ENCODE data around the gene STARD13. TPM values are rescaled to one million over a fixed set of nuclear protein-coding genes. Genes with fewer than 3 reads are reported as not detected.

Gene STARD13
- total and polyA plus RNA-seq, 8 donors: 7.8 to 29.4 (median 16.2) TPM

DNA sequence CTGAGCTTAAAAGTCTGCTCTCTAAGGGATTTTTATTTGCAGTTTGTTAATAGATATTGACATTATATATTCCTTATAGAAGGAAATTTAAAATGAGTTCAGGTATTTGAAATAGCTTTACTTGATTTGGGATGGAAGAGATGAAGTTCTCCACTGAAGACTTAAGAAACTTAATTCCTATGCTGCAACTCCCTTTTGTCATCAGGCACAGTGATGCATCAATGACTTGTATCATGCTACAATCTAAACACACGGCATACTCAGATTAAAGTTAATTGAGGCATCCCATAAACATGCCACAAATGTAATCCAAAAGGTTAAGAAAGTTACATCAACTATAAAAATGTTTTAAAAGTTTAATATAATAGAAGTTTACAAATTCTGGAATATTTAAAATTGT is 109.0 kb downstream of the STARD13 start:
- 38 to 52% methylated on average over 1 of the region's 1 CpG for WGBS, 2 donors
- FAIRE-seq (no peak), DNase-seq (no peak), ATAC-seq (no peak)
- intact Hi-C loops (cut with DNase I): no loop called here
- Histone ChIP-seq H3K27me3 (no peaks in the 10 kb centered on the region), H3K36me3 (no peaks in the 10 kb centered on the region), H3K4me1 (peaks cover 29 to 48% (median 44%) of the 10 kb centered on the region in 3 donors), H3K27ac (peak overlapping the region in 1 of 4 donors; percentile 29), H3K4me3 (no peak overlapping the region), H3K9me3 (no peaks in the 10 kb centered on the region)
- TF ChIP-seq CTCF (IDR thresholded peaks at IDR 0.05): no peak

- Histone ChIP-seq H3K27ac (peak overlapping the region in 2 of 4 donors; percentile 6 to 29), H3K27me3 (no peaks in the 10 kb centered on the region), H3K4me1 (peaks cover 27 to 42% (median 41%) of the 10 kb centered on the region in 3 donors), H3K36me3 (no peaks in the 10 kb centered on the region), H3K4me3 (no peak overlapping the region), H3K9me3 (no peaks in the 10 kb centered on the region)
- DNase-seq (no peak), ATAC-seq (no peak), FAIRE-seq (no peak)
- 13 to 20% methylated on average over 2 of the region's 2 CpGs for WGBS, 2 donors
- no peak for TF ChIP-seq CTCF (IDR thresholded peaks at IDR 0.05)
- intact Hi-C loops (cut with DNase I): no loop called here
Measured at GRCh38 chr13:33175991-33176390, 109.6 kb downstream of the STARD13 start.

- 86 to 89% methylated on average over 2 of the region's 2 CpGs for WGBS, 2 donors
- no peak overlapping the region for H3K4me3 ChIP-seq
- no peaks in the 10 kb centered on the region for H3K9me3 ChIP-seq
- peaks cover 27 to 34% (median 32%) of the 10 kb centered on the region in 3 donors for H3K4me1 ChIP-seq
- H3K27me3 ChIP-seq: no peaks in the 10 kb centered on the region
- TF ChIP-seq CTCF (IDR thresholded peaks at IDR 0.05): no peak
- no peak for FAIRE-seq
- intact Hi-C loops (cut with DNase I): no loop called here
- no peaks in the 10 kb centered on the region for H3K36me3 ChIP-seq
- H3K27ac ChIP-seq: no peak overlapping the region
- DNase-seq: no peak
- ATAC-seq: peak in 1 of 4 donors; percentile 9
Measured at GRCh38 chr13:33174931-33175330, 110.6 kb downstream of the STARD13 start.

- no peak for TF ChIP-seq CTCF (IDR thresholded peaks at IDR 0.05)
- ATAC-seq (no peak), DNase-seq (no peak), FAIRE-seq (no peak)
- Histone ChIP-seq H3K4me1 (peaks cover 25 to 29% (median 28%) of the 10 kb centered on the region in 3 donors), H3K9me3 (no peaks in the 10 kb centered on the region), H3K4me3 (no peak overlapping the region), H3K36me3 (no peaks in the 10 kb centered on the region), H3K27ac (no peak overlapping the region), H3K27me3 (no peaks in the 10 kb centered on the region)
- 95 to 96% methylated on average over 3 of the region's 3 CpGs for WGBS, 2 donors
- intact Hi-C loops (cut with DNase I): no loop called here
Measured at GRCh38 chr13:33174491-33174890, 111.1 kb downstream of the STARD13 start.

DNA sequence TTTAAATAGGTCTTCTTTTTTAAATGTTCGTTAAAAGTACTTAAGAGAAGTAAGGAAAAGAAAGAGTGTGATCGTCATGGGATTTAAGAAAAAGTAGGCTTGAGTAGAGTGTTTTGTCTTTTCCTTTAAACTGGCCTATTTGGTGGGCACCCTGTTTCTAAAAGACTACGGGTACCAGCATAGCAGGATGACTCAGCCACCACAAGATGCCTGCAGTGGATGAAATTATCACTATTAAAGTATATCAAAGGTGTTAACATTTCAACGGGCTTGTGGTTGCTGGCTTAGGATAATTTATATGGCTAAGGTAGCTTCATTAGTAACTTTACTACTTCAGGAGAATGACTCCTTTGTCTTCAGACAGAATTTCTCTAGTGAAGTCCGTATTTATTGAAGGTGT is 112.6 kb downstream of the STARD13 start:
- no peak overlapping the region for H3K27ac ChIP-seq
- 90 to 97% methylated on average over 5 of the region's 5 CpGs for WGBS, 2 donors
- intact Hi-C loops (cut with DNase I): no loop called here

More for the DNA sequence above, 112.6 kb downstream of the STARD13 start:
- Histone ChIP-seq H3K27me3 (no peaks in the 10 kb centered on the region), H3K4me1 (peaks cover 12 to 24% (median 22%) of the 10 kb centered on the region in 3 donors), H3K36me3 (no peaks in the 10 kb centered on the region), H3K9me3 (no peaks in the 10 kb centered on the region), H3K4me3 (no peak overlapping the region)
- DNase-seq (no peak), ATAC-seq (no peak), FAIRE-seq (no peak)
- no peak for TF ChIP-seq CTCF (IDR thresholded peaks at IDR 0.05)
